K562 (cell line): ENCODE measurements around the gene INTS4.
"Not testable (repeated sequence)": the region's sequence is repeated elsewhere in the genome, so short reads cannot be mapped to it uniquely, and the experiment has no call there.

Source experiments
- SP2 ChIP-seq: IDR thresholded peaks from 2 replicates; pipeline ENCODE4 v1.6.1; 2011; ENCODE audit warnings: mild to moderate bottlenecking, low read depth, low read length, moderate library complexity; ENCODE audit not compliant: poor library complexity, severe bottlenecking; ENCODE audit errors: extremely low read depth
- TF ChIP-seq, protein P1 (sequence below), 3 experiments: IDR thresholded peaks in 2 of 3; conservative IDR thresholded peaks in 1 of 3; 2 replicates each; pipeline ENCODE4 v1.5.1; 2011 to 2012; ENCODE audit warnings: low read length in 3 of 3, mild to moderate bottlenecking in 3 of 3, control low read depth in 2 of 3, improper control_type of control experiment in 1 of 3, inconsistent platforms in 1 of 3, low read depth in 1 of 3, mixed read lengths in 1 of 3, moderate library complexity in 1 of 3; ENCODE audit not compliant: insufficient read depth in 2 of 3

DNA sequence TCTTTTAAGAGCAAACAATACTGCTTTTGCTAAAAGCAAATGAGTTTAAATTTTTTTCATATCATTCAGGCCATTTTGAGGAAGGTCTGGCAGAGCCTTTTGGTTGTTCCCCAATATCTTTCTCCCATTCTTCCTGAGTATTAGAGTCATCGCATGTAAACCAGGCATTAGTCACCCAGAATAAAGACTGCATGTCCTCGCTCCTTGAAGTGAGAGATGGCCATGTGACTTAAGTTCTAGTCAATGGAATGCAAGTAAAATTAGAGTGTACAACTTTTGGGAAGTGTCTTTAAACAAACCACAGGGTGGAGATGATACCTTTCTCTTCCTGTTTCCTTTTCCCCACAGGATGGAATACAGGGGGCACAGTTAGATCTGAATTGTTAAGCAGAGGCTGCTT lies 76.8 kb downstream of the INTS4 start:
- TF ChIP-seq, protein P1, sequence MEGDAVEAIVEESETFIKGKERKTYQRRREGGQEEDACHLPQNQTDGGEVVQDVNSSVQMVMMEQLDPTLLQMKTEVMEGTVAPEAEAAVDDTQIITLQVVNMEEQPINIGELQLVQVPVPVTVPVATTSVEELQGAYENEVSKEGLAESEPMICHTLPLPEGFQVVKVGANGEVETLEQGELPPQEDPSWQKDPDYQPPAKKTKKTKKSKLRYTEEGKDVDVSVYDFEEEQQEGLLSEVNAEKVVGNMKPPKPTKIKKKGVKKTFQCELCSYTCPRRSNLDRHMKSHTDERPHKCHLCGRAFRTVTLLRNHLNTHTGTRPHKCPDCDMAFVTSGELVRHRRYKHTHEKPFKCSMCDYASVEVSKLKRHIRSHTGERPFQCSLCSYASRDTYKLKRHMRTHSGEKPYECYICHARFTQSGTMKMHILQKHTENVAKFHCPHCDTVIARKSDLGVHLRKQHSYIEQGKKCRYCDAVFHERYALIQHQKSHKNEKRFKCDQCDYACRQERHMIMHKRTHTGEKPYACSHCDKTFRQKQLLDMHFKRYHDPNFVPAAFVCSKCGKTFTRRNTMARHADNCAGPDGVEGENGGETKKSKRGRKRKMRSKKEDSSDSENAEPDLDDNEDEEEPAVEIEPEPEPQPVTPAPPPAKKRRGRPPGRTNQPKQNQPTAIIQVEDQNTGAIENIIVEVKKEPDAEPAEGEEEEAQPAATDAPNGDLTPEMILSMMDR (IDR thresholded peaks at IDR 0.05 in 2 of 3, conservative IDR thresholded peaks at IDR 0.05 in 1 of 3; ENCODE audit: insufficient read depth in 2 of 3, low read depth in 1 of 3, low read length in 3 of 3) = not testable (repeated sequence)
- TF ChIP-seq SP2 = not testable (repeated sequence)
